ENCODE data around the gene LUZP1. TPM values are rescaled to one million over a fixed set of nuclear protein-coding genes. Genes with fewer than 3 reads are reported as not detected.

Gene LUZP1
- total and polyA plus RNA-seq, 2 experiments from 2014 or later = 45.7 to 152 TPM

DNA sequence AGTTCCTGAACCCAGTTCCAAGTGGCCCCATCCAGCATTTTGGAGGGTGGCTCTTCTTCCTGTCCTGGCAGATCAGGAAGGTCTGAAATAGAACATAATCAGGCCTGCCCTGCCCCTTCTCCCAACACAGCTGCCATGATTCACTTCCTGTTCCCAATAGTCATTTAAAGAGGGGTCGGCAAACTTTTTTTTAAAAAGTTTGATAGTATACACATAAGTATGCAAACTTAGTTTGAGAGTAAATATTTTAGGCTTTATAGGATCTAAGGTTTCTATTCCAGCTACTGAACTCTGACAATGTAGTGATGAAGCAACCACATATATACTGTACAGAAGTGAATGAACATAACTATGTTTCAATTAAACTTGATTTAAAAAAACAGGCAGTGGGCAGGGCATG lies 66.4 kb downstream of the LUZP1 start:
- H3K9me2 ChIP-seq (ENCODE audit: insufficient read depth) = no peaks in the 10 kb centered on the region

DNA sequence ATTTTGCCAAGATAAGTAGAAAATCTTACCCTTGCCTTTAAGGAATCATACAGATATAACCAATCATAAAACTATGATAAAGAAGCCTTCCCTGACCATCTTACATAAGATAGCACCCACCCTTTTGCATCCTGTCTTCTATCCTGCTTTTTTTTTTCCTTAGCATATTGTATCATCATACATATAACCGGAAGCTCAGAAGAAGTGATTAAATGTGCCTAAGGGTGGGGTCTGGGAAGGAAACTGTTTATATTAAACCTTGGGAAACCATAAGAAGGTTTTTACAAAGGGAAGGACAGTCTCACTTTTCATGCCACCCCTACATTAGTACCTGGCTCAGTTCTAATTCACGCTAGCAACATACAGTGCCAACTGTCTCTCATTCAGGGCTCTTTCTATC lies 66.8 kb downstream of the LUZP1 start:
- Histone ChIP-seq H3K4me3 (no peak overlapping the region), H3K4me2 (no peak overlapping the region; the same call in 1 of the 2 replicates), H3K27ac (ENCODE audit: low read depth) (peak overlapping the region; percentile 34; the same call in 1 of the 2 replicates), H3K79me2 (replicated peaks; ENCODE audit: insufficient read depth) (peaks cover 56% of the 10 kb centered on the region), H3K27me3 (ENCODE audit: insufficient read depth) (no peaks in the 10 kb centered on the region), H4K20me1 (replicated peaks; ENCODE audit: insufficient read depth) (peaks cover 43% of the 10 kb centered on the region), H2AFZ (no peak overlapping the region), H3K4me1 (ENCODE audit: insufficient read depth) (peaks cover 34% of the 10 kb centered on the region), H3K9me2 (ENCODE audit: insufficient read depth) (no peaks in the 10 kb centered on the region), H3F3A (replicated peaks; ENCODE audit: low read depth) (no peaks in the 10 kb centered on the region), H3K36me3 (ENCODE audit: insufficient read depth) (peaks cover 10% of the 10 kb centered on the region)
- peak overlapping the region; percentile 47; the same call in 1 of the 2 replicates for H3K27ac Mint-ChIP-seq
- no peaks in the 10 kb centered on the region for H3K27me3 Mint-ChIP-seq (ENCODE audit: insufficient read depth, low read depth, poor library complexity)
- H3K4me3 Mint-ChIP-seq = no peak overlapping the region
- DNase-seq (ENCODE audit: low spot score) (no peak), ATAC-seq (no peak)
- H3K4me1 Mint-ChIP-seq = peaks cover 34% of the 10 kb centered on the region
- no peaks in the 10 kb centered on the region; the same call in 2 of the 3 replicates for H3K9me3 Mint-ChIP-seq
- TF ChIP-seq JUNB (IDR thresholded peaks at IDR 0.05; ENCODE audit: unreplicated experiment) = no peak
- TF ChIP-seq EZH2phosphoT487 (IDR thresholded peaks at IDR 0.05; ENCODE audit: unreplicated experiment) = no peak
- no peak for TF ChIP-seq EZH2 (IDR thresholded peaks at IDR 0.05; ENCODE audit: low read depth, unreplicated experiment)
- TF ChIP-seq, protein P1, sequence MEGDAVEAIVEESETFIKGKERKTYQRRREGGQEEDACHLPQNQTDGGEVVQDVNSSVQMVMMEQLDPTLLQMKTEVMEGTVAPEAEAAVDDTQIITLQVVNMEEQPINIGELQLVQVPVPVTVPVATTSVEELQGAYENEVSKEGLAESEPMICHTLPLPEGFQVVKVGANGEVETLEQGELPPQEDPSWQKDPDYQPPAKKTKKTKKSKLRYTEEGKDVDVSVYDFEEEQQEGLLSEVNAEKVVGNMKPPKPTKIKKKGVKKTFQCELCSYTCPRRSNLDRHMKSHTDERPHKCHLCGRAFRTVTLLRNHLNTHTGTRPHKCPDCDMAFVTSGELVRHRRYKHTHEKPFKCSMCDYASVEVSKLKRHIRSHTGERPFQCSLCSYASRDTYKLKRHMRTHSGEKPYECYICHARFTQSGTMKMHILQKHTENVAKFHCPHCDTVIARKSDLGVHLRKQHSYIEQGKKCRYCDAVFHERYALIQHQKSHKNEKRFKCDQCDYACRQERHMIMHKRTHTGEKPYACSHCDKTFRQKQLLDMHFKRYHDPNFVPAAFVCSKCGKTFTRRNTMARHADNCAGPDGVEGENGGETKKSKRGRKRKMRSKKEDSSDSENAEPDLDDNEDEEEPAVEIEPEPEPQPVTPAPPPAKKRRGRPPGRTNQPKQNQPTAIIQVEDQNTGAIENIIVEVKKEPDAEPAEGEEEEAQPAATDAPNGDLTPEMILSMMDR (conservative IDR thresholded peaks at IDR 0.05; ENCODE audit: low read depth in 2 of 2) = no peak
- peaks cover 11% of the 10 kb centered on the region; the same call in 2 of the 3 replicates for H3K36me3 Mint-ChIP-seq (ENCODE audit: low read depth)

More for the DNA sequence above, 66.4 kb downstream of the LUZP1 start:
- no peaks in the 10 kb centered on the region for H3K27me3 ChIP-seq (ENCODE audit: insufficient read depth)
- TF ChIP-seq, protein P2, sequence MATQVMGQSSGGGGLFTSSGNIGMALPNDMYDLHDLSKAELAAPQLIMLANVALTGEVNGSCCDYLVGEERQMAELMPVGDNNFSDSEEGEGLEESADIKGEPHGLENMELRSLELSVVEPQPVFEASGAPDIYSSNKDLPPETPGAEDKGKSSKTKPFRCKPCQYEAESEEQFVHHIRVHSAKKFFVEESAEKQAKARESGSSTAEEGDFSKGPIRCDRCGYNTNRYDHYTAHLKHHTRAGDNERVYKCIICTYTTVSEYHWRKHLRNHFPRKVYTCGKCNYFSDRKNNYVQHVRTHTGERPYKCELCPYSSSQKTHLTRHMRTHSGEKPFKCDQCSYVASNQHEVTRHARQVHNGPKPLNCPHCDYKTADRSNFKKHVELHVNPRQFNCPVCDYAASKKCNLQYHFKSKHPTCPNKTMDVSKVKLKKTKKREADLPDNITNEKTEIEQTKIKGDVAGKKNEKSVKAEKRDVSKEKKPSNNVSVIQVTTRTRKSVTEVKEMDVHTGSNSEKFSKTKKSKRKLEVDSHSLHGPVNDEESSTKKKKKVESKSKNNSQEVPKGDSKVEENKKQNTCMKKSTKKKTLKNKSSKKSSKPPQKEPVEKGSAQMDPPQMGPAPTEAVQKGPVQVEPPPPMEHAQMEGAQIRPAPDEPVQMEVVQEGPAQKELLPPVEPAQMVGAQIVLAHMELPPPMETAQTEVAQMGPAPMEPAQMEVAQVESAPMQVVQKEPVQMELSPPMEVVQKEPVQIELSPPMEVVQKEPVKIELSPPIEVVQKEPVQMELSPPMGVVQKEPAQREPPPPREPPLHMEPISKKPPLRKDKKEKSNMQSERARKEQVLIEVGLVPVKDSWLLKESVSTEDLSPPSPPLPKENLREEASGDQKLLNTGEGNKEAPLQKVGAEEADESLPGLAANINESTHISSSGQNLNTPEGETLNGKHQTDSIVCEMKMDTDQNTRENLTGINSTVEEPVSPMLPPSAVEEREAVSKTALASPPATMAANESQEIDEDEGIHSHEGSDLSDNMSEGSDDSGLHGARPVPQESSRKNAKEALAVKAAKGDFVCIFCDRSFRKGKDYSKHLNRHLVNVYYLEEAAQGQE (IDR thresholded peaks at IDR 0.05; ENCODE audit: unreplicated experiment) = no peak
- TF ChIP-seq JUNB (IDR thresholded peaks at IDR 0.05; ENCODE audit: unreplicated experiment) = no peak
- peak overlapping the region; percentile 47; the same call in 1 of the 2 replicates for H3K27ac Mint-ChIP-seq
- H3K27ac ChIP-seq (ENCODE audit: low read depth) = 0 out of 2 replicates have a peak overlapping the region, but pooled peaks have one; percentile 34
- peaks cover 34% of the 10 kb centered on the region for H3K4me1 ChIP-seq (ENCODE audit: insufficient read depth)
- H3K4me3 Mint-ChIP-seq = no peak overlapping the region
- peaks cover 14% of the 10 kb centered on the region; the same call in 2 of the 3 replicates for H3K36me3 Mint-ChIP-seq (ENCODE audit: low read depth)
- H3K36me3 ChIP-seq (ENCODE audit: insufficient read depth) = peaks cover 10% of the 10 kb centered on the region
- DNase-seq (ENCODE audit: low spot score) (no peak), ATAC-seq (no peak)
- H3K4me1 Mint-ChIP-seq = peaks cover 34% of the 10 kb centered on the region
- peaks cover 56% of the 10 kb centered on the region for H3K79me2 ChIP-seq (replicated peaks; ENCODE audit: insufficient read depth)
- no peaks in the 10 kb centered on the region; the same call in 2 of the 3 replicates for H3K9me3 Mint-ChIP-seq
- no peak overlapping the region for H3K4me3 ChIP-seq
- no peaks in the 10 kb centered on the region for H3K27me3 Mint-ChIP-seq (ENCODE audit: insufficient read depth, low read depth, poor library complexity)
- H2AFZ ChIP-seq = no peak overlapping the region
- no peak overlapping the region; the same call in 1 of the 2 replicates for H3K4me2 ChIP-seq
- no peaks in the 10 kb centered on the region for H3F3A ChIP-seq (replicated peaks; ENCODE audit: low read depth)
- H4K20me1 ChIP-seq (replicated peaks; ENCODE audit: insufficient read depth) = peaks cover 47% of the 10 kb centered on the region

Measured in GM23338 (cell line).